ENCODE results near the gene NWD2. TPM values are rescaled to one million over a fixed set of nuclear protein-coding genes. Genes with fewer than 3 reads are reported as not detected.

NWD2 gene
- total and polyA plus RNA-seq, 2 donors (not counting 1 experiment from before 2014, with no cell fraction given), result not detected

- H3K36me3 ChIP-seq (ENCODE audit: control insufficient read depth, insufficient read depth, low read length), result no peaks in the 10 kb centered on the region
- TF ChIP-seq EZH2 (IDR thresholded peaks at IDR 0.05; ENCODE audit: low read length, missing control alignments) (no peak), CTCF (conservative IDR thresholded peaks at IDR 0.05 in 1 of 2, IDR thresholded peaks at IDR 0.05 in 1 of 2; ENCODE audit: low read depth in 1 of 2, low read length in 2 of 2) (no peak)
- no peak for DNase-seq (ENCODE audit: low read depth in 2 of 2)
- no peaks in the 10 kb centered on the region for H4K20me1 ChIP-seq (ENCODE audit: control insufficient read depth, extremely low read depth, insufficient read depth, low read length)
- no peak overlapping the region for H3K9ac ChIP-seq (ENCODE audit: insufficient read depth, low read length)
- no peaks in the 10 kb centered on the region for H3K79me2 ChIP-seq (ENCODE audit: control insufficient read depth, insufficient read depth, low read length)
- no peak overlapping the region for H2AFZ ChIP-seq (ENCODE audit: low read length)
- H3K9me3 ChIP-seq (ENCODE audit: control insufficient read depth, insufficient read depth, low read depth, low read length), result no peaks in the 10 kb centered on the region
- no peak overlapping the region for H3K27ac ChIP-seq (ENCODE audit: insufficient read depth, low read length)
- no peaks in the 10 kb centered on the region for H3K4me1 ChIP-seq (ENCODE audit: control insufficient read depth, extremely low read depth, insufficient read depth, low read length)
- no peaks in the 10 kb centered on the region for H3K27me3 ChIP-seq (ENCODE audit: control insufficient read depth, insufficient read depth, low read length)
- H3K4me3 ChIP-seq (replicated peaks in 1 of 4; ENCODE audit: control extremely low read depth in 1 of 4, insufficient read depth in 1 of 4, low read depth in 3 of 4, low read length in 4 of 4), result no peak overlapping the region
- no peak overlapping the region for H3K4me2 ChIP-seq (ENCODE audit: extremely low read depth, insufficient read depth, low read length)
Observed at GRCh38 chr4:37324546-37324945, 80.0 kb downstream of the NWD2 start.

- Histone ChIP-seq H3K79me2 (ENCODE audit: control insufficient read depth, insufficient read depth, low read length) (no peaks in the 10 kb centered on the region), H3K4me3 (replicated peaks in 1 of 4; ENCODE audit: control extremely low read depth in 1 of 4, insufficient read depth in 1 of 4, low read depth in 3 of 4, low read length in 4 of 4) (no peak overlapping the region), H3K9me3 (ENCODE audit: control insufficient read depth, insufficient read depth, low read depth, low read length) (no peaks in the 10 kb centered on the region), H3K36me3 (ENCODE audit: control insufficient read depth, insufficient read depth, low read length) (no peaks in the 10 kb centered on the region), H3K4me2 (ENCODE audit: extremely low read depth, insufficient read depth, low read length) (no peak overlapping the region), H3K27ac (ENCODE audit: insufficient read depth, low read length) (no peak overlapping the region), H2AFZ (ENCODE audit: low read length) (no peak overlapping the region), H3K4me1 (ENCODE audit: control insufficient read depth, extremely low read depth, insufficient read depth, low read length) (no peaks in the 10 kb centered on the region), H3K9ac (ENCODE audit: insufficient read depth, low read length) (no peak overlapping the region), H4K20me1 (ENCODE audit: control insufficient read depth, extremely low read depth, insufficient read depth, low read length) (no peaks in the 10 kb centered on the region), H3K27me3 (ENCODE audit: control insufficient read depth, insufficient read depth, low read length) (no peaks in the 10 kb centered on the region)
- no peak for DNase-seq (ENCODE audit: low read depth in 2 of 2)
- no peak for TF ChIP-seq CTCF (conservative IDR thresholded peaks at IDR 0.05 in 1 of 2, IDR thresholded peaks at IDR 0.05 in 1 of 2; ENCODE audit: low read depth in 1 of 2, low read length in 2 of 2)
- no peak for TF ChIP-seq EZH2 (IDR thresholded peaks at IDR 0.05; ENCODE audit: low read length, missing control alignments)
Observed at GRCh38 chr4:37326852-37327251, 82.3 kb downstream of the NWD2 start.

- Histone ChIP-seq H2AFZ (ENCODE audit: low read length) (no peak overlapping the region), H3K79me2 (ENCODE audit: control insufficient read depth, insufficient read depth, low read length) (no peaks in the 10 kb centered on the region), H4K20me1 (ENCODE audit: control insufficient read depth, extremely low read depth, insufficient read depth, low read length) (no peaks in the 10 kb centered on the region), H3K36me3 (ENCODE audit: control insufficient read depth, insufficient read depth, low read length) (no peaks in the 10 kb centered on the region), H3K4me1 (ENCODE audit: control insufficient read depth, extremely low read depth, insufficient read depth, low read length) (no peaks in the 10 kb centered on the region), H3K9ac (ENCODE audit: insufficient read depth, low read length) (no peak overlapping the region), H3K4me3 (replicated peaks in 1 of 4; ENCODE audit: control extremely low read depth in 1 of 4, insufficient read depth in 1 of 4, low read depth in 3 of 4, low read length in 4 of 4) (no peak overlapping the region), H3K27ac (ENCODE audit: insufficient read depth, low read length) (no peak overlapping the region), H3K27me3 (ENCODE audit: control insufficient read depth, insufficient read depth, low read length) (no peaks in the 10 kb centered on the region), H3K4me2 (ENCODE audit: extremely low read depth, insufficient read depth, low read length) (no peak overlapping the region), H3K9me3 (ENCODE audit: control insufficient read depth, insufficient read depth, low read depth, low read length) (no peaks in the 10 kb centered on the region)
- DNase-seq (ENCODE audit: low read depth in 2 of 2), result no peak
- no peak for TF ChIP-seq EZH2 (IDR thresholded peaks at IDR 0.05; ENCODE audit: low read length, missing control alignments)
- no peak for TF ChIP-seq CTCF (conservative IDR thresholded peaks at IDR 0.05 in 1 of 2, IDR thresholded peaks at IDR 0.05 in 1 of 2; ENCODE audit: low read depth in 1 of 2, low read length in 2 of 2)
Observed at GRCh38 chr4:37338972-37339371, 94.4 kb downstream of the NWD2 start.

Measured in fibroblast of lung (primary cell).